Liver (tissue), 2 donors: Measurements from ENCODE around the gene SEMA4D.

Experiments
- RAD21 ChIP-seq, 2 donors: IDR thresholded peaks; 2 replicates each; pipeline ENCODE4 v1.6.1; 2016; ENCODE audit warnings: antibody characterized with exemption in 2 of 2, mild to moderate bottlenecking in 2 of 2
- TF ChIP-seq, protein P1 (sequence below): IDR thresholded peaks from 2 replicates; pipeline ENCODE4 v1.6.1; 2016; ENCODE audit warnings: antibody characterized with exemption, mild to moderate bottlenecking
- donor health status: healthy.

GRCh38 chr9:89388084-89388867, 109.6 kb downstream of the SEMA4D start:
- TF ChIP-seq RAD21 (IDR thresholded peaks at IDR 0.05), result peak; percentile 57 to 68
- TF ChIP-seq, protein P1, sequence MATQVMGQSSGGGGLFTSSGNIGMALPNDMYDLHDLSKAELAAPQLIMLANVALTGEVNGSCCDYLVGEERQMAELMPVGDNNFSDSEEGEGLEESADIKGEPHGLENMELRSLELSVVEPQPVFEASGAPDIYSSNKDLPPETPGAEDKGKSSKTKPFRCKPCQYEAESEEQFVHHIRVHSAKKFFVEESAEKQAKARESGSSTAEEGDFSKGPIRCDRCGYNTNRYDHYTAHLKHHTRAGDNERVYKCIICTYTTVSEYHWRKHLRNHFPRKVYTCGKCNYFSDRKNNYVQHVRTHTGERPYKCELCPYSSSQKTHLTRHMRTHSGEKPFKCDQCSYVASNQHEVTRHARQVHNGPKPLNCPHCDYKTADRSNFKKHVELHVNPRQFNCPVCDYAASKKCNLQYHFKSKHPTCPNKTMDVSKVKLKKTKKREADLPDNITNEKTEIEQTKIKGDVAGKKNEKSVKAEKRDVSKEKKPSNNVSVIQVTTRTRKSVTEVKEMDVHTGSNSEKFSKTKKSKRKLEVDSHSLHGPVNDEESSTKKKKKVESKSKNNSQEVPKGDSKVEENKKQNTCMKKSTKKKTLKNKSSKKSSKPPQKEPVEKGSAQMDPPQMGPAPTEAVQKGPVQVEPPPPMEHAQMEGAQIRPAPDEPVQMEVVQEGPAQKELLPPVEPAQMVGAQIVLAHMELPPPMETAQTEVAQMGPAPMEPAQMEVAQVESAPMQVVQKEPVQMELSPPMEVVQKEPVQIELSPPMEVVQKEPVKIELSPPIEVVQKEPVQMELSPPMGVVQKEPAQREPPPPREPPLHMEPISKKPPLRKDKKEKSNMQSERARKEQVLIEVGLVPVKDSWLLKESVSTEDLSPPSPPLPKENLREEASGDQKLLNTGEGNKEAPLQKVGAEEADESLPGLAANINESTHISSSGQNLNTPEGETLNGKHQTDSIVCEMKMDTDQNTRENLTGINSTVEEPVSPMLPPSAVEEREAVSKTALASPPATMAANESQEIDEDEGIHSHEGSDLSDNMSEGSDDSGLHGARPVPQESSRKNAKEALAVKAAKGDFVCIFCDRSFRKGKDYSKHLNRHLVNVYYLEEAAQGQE, result peak; percentile 86
